HG02938 (cell line): Measurements from ENCODE around the gene RNF141.

Experiments
- ATAC-seq: cut with Tn5 transposase; IDR thresholded peaks from one replicate; pipeline ENCODE4 v1.9.1; 2021; ENCODE audit warnings: mild to moderate bottlenecking, moderate library complexity; ENCODE audit not compliant: unreplicated experiment

RNF141 gene

GRCh38 chr11:10499874-10500601, 40.9 kb downstream of the RNF141 start:
- ATAC-seq, result no peak

DNA sequence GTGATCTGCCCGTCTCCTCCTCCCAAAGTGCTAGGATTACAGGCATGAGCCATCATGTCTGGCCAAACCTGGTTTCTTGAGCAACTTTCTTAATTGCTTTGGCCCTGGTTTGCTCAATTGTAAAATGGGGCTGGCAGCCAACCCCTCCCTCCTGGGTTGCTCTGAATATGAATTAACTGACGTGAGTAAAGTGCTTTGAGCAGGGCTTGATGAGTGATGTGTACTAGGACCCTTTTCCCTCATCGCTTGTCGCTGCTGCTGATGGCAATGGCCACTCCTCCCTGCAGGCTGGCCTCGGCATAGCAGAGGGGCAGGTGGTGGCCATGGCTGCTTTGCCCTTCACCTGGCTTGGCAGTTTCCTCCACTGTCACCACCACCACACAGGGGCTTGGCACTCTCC, 41.5 kb downstream of the RNF141 start:
- no peak for ATAC-seq

- no peak for ATAC-seq
Measured at GRCh38 chr11:10498426-10499250, 42.3 kb downstream of the RNF141 start.

DNA sequence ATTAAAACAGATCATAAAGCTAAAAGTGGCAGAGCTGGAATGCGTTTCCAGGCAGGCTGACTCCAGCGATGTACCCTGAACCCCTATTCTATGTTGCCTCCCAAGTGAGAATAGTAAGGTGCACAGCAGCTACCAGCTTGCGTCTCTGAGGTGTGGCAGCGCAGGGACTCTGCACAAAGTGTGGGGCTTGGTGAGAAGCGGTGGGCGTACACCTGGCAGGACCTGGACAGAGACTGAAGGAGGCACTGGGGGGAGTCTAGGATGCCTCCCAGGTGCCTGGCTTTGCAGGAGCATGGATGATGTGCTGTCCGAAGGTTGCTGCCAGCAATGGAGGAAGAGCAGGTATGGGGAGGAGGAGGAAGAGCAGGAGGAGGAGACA, 43.0 kb downstream of the RNF141 start:
- ATAC-seq, result no peak

GRCh38 chr11:10497371-10498021, 43.5 kb downstream of the RNF141 start:
- ATAC-seq, result no peak

DNA sequence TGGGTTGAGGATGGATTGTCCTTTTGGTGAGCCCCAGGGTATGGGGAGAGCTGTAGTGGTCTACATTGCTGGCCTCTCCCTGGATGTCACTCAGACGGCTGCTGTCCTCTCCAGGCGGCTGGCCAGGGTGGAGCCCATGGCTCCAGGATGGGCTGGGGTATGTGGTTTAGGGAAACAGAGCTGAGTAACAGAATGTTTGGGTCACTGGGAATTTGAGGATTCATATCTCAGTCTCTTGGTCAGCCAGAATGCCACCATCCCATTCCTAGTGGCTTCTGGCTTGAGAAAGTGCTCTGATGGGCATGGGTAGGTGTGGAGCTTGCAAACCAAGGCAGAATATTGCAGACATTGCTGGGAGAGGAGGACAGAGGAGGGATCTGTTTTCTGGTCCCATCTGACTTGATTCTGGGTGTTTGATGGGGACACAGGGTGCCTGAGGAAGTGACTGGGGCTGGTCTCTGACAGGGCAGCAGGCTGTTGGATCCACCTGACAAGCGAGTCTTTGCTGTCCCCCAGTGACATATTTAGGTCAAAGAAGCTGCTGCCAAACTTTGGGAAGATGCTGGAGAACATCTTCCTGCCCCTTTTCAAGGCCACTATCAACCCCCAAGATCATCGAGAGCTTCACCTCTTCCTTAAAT, 44.6 kb downstream of the RNF141 start:
- no peak for ATAC-seq

DNA sequence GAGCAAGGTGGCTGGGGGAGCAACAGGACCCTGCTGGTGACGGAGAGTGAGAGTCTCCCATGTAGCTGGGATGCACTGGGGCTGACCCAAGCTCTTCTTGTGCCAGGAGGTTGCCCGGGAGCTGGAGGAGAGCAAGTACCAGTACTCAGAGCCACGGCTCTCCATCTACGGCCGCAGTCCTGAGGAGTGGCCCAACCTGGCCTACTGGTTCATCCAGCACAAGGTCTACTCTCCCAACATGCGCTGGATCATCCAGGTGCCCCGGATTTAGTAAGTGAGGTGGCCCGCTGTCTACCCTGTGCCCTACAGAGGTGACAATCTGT, 45.6 kb downstream of the RNF141 start:
- no peak for ATAC-seq

DNA sequence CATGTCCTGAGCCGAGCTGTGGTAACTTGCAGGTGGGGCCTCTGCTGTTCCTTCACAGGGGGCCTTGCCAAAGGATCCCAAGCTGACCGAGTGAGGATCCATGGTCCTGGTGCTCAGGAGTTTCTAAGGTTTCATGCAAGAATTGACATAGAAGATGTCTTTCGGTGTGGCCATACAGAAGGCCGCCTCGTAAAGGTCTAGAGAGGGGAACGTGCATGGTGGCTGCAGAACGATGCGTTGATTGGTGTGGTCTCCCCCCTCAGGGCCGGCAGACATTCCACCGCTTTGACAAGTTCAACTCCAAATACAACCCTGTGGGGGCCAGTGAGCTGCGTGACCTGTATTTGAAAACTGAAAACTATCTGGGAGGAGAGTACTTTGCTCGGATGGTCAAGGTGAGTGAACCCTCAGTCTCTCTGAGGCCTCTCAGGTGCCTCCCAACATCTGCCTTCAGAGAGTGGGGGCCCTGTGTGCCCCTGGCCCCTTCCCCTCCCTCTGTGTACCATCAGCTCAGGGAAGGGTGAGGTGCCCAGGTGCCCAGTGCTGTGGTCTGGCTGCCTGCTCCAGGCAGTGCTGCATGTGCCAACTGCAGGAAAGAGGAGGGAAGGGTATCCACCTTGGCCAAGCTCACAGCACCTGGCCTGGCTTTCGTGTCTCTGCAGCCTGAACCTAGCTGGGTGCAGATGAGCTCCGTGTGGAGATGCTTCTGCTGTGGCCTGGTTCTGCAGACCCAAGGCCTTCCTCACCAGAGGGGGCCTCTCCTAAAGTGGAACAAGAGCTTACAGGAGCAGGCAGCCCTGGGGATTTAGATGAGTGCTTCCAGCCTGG, 46.1 kb downstream of the RNF141 start:
- no peak for ATAC-seq

- no peak for ATAC-seq
Measured at GRCh38 chr11:10493041-10493663, 47.8 kb downstream of the RNF141 start.

DNA sequence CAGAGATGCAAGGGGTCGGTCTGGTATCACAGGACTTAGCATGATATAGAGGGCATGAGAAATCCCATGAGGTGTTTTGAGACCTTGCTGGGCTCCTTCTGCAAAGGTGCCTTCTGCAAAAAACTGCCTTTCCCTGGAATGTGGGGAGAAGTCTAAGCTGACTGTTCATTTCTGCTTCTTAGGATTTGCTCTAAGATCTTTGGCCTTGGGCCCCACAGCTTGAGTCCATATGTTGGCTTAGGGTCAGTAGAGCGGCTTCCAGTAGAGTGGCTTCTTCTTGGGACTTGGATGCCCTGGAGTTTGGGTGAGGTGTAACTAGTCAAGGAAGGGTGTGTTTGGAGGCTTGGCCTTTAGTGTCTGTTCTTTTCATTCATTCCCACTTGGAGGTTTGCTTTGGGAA, 48.9 kb downstream of the RNF141 start:
- no peak for ATAC-seq

DNA sequence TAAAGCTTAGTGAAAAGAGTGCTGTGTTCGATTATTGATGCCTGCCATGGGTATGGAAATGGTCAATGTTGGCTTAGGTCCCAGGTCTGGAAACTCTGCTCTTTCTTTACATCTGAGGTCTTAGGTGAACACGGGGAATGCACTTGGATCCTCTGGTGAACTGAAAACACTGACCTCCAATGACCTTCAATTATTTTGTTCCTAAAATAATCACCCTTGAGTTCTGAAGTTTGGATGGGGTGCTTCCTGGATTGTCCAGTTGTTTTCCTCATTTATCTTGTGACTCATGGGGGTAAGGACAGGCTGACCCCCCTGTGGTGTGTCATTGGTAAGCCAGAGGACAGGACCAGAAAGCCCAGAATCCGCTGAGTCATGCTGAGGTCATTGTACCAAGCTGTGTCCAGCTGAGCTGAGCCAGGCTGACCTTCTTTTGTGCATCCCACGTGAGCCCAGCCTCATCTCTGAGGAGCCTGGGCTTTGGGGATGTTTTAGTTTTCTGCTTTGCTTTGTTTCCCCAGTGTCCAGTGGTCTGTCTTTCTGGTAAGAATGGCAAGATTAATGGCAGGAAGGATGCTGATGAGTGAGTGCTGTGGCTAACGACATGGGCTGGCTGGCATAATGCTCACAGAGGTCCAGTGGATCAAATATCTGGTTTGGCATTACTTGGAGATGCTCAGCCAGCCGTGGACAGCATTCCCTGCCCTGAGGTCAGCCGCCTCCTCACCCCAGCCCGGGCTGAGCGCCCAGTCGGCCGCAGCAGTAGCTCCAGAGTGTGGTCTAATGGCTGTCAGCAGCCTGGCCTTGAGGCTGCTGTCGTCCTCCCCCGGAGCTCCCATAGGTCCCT, 50.4 kb downstream of the RNF141 start:
- ATAC-seq, result no peak

DNA sequence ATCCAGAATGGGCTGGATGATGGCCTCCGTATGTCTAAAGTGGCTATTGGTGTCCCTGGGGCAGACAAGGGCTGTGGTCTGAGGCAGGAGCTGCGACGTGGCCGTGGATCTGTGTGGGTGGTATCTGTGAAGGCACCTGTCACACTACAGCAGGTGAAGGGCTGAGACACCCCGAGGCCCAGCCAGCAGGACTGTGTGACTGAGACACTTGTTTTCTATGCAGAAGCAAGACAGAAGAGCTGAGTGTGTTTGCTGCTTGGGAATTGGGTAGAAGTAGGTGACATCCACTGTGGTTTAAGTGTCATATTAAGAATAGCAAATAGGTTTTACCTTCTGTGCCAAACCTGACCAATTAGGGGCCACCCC, 51.0 kb downstream of the RNF141 start:
- ATAC-seq, result no peak

- peak; percentile 63 for ATAC-seq
Measured at GRCh38 chr11:10488934-10489691, 51.9 kb downstream of the RNF141 start.

DNA sequence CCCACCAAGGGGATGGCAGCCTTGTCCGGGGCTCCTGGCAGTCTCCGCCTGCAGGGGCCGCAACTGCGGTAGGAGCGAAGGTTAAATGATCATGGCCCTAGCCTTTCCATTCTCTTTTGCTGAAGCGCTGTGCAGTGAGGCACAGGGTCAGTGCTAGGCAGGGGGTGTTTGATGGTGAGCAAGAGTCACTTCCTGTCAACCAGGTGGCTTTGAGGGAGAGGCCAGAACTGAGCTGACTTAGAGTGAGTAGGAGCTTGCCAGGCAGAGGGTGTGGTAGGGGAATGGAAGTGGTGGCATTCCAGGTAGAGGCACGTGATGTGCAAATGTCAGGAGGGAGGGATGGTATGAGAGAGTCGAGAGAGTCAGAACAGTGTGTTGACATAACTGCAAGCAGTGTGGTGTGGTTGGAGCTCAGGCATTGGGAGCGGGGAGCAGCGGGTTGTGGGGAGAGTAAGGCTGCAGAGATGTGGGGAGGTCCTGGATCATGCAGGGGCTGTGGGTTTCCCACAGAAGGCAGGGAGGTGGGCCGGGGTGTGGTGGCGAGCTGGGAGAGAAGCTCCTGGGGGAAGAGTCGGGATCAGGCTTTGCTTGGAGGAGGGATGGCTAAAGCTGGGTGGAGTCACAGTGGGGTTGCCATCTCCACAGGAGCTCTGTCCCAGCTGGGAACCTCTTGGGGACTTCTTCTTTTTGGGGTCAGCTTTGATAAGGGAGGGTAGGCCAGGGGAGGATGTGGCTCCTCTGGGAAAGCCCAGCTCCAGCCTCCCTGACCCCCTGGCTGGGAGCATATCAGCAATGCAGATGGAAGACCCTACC, 52.7 kb downstream of the RNF141 start:
- peak; percentile 19 for ATAC-seq

DNA sequence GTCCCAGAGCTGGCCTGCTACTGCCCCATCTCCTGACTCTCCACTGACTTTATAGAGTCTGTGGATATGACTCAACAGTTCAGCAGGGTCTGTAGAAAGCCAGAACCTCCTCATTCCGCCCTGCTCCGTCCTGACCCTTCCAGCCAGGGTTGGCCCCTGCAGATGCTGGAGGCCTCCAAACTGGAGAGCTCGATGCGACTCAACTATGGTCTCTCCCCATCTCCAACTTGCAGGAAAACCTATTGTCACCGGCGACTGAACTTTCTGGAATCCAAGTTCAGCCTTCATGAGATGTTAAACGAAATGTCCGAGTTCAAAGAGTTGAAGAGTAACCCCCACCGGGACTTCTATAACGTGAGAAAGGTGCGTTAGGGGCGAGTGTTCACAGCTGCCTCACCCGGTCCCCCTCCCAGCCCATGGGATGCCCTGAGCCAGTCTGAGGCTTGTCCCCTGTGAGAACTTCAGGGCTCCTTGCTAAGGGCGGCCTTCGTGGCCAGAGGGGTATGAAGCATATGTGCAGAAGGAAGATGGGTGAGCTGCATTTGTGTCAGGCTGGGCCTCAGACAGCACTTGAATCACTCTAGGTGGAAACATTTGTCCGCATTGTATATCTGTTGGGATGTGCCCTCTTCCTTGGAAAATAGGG, 53.9 kb downstream of the RNF141 start:
- ATAC-seq, result no peak

DNA sequence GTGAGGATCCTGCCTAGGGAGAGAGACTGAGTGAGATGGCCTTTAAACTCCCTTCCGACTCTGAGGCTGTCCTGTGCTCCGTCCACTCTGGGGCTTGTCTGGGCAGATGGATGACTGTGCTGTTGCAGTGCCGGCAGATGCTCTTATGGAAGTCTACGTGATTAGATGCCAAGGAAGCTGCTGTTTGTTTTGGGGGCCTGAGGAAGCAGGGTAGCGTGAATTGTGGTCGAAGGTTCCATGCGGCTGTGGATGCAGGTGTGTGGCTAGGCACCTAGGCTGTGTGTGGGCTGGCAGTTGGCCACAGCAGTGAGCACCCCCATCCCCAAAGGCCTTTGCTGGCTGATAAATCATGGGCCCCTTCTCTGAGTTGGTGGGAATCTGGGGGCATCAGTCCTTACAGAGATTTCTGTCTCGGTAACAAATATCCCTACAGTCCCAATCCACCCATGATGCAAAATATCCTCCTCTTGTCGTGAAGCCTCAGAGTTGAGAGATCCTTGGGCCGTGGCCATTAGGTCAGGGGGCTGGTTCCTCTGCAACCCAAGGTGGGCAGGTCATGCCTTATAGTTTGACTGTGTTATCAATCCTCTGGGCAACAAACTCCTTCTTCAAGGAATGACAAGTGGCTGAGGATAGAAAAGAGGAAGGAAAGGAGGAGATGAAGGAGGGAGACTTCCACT, 54.7 kb downstream of the RNF141 start:
- no peak for ATAC-seq

DNA sequence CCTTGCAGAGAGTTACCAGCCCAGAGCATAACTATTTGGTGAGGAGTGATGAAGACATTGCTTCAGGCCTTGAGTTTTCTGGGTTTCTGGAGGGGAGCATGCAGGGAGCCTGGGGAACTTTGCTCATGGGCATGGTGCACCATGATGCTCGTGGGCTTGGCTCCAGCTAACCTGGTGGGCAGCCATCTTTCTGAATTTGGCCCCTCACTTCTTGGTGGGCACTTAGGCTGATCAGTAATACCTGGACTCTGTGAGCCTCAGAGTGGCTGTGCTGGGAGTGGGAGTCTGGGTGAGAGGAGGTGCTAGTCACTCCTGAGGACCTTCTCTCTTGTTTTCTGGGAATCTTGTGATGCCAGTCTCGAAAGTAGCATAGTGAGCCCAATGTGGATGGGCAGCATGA, 55.3 kb downstream of the RNF141 start:
- no peak for ATAC-seq
